Muscle layer of duodenum (tissue), 2 donors: Measurements from ENCODE around the gene DBI.
A peak's percentile ranks its signal among the peaks of the same experiment; 100 is the strongest.

Experiments used
- H3K27ac ChIP-seq: one replicate; pipeline ENCODE4 v1.7.0; 2013; ENCODE audit warnings: mild to moderate bottlenecking, low read length
- H3K27me3 ChIP-seq: one replicate; pipeline ENCODE4 v1.7.0; 2013; ENCODE audit warnings: low read depth, mild to moderate bottlenecking, control low read depth, low read length
- H3K36me3 ChIP-seq, 2 donors: one replicate each; pipeline ENCODE4 v1.7.0; 2013; ENCODE audit warnings: low read length in 2 of 2, control low read depth in 1 of 2, mild to moderate bottlenecking in 1 of 2; ENCODE audit not compliant: insufficient read depth in 2 of 2, control insufficient read depth in 1 of 2
- H3K4me1 ChIP-seq, 2 donors: one replicate each; pipeline ENCODE4 v1.7.0; 2013; ENCODE audit warnings: low read length in 2 of 2, mild to moderate bottlenecking in 2 of 2, control low read depth in 1 of 2, moderate library complexity in 1 of 2; ENCODE audit not compliant: insufficient read depth in 2 of 2, control insufficient read depth in 1 of 2
- H3K4me3 ChIP-seq, 2 donors: one replicate each; pipeline ENCODE4 v1.7.0; 2013; ENCODE audit warnings: low read length in 2 of 2, low read depth in 1 of 2, mild to moderate bottlenecking in 1 of 2
- H3K9me3 ChIP-seq, 2 donors: one replicate each; pipeline ENCODE4 v1.7.0; 2013; ENCODE audit warnings: low read length in 2 of 2, control low read depth in 1 of 2, mild to moderate bottlenecking in 1 of 2; ENCODE audit not compliant: control insufficient read depth in 1 of 2
- donor health status: healthy.

Gene DBI

DNA sequence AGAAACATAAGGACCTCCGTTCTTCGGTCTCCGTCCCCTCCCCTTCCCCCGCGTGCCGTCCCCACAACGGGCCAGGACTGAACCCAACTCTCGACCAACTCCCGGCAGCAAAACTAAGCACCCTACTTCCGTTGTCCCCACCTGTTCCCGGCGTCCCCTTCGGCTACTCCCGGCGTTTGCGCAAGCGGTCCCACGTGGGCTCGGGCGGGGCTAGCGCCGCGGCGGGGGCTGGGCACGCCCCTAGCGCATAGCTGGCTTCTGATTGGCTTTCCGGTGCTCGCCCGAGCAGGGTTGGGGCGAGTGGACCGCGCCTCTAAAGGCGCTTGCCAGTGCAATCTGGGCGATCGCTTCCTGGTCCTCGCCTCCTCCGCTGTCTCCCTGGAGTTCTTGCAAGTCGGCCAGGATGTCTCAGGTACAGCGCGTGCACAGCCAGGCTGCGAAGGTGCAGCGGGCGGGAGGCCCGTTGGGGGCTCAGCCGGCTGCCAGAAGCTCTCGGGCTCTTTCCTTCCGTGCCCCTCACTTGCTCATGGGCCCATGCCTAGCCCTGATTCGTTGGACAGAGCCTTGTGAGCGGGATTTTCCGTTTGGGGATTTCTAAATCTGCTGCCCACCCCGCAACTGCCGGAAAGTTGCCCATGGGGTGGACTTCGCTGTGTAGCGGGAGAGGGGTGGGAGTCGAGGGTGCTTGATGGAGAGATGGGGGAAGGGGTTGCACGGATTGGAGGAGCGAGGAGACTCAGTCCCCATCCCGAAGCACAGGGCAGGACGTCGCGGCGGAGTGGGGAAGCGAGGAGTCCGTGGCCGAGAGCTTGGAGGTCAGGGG lies at the start of gene DBI, which contains the start of gene C2orf76:
DBI (plus strand) TSS at position 329 of the 823 bp plus-strand sequence; CDS start at position 404, 75 bp downstream.
C2orf76 (minus strand) TSS at position 186 of the 823 bp plus-strand sequence. CDS start 26,875 bp downstream, outside the sequence.
- Histone ChIP-seq H3K4me1 (peaks cover 16 to 19% of the 10 kb centered on the region in 2 donors), H3K4me3 (peak within 1 kb of the TSS; percentile 86 to 98), H3K27ac (peak within 1 kb of the TSS; percentile 98), H3K36me3 (peaks cover 27 to 31% of the 10 kb centered on the region in 2 donors), H3K27me3 (no peaks in the 10 kb centered on the region), H3K9me3 (no peaks in the 10 kb centered on the region)

DNA sequence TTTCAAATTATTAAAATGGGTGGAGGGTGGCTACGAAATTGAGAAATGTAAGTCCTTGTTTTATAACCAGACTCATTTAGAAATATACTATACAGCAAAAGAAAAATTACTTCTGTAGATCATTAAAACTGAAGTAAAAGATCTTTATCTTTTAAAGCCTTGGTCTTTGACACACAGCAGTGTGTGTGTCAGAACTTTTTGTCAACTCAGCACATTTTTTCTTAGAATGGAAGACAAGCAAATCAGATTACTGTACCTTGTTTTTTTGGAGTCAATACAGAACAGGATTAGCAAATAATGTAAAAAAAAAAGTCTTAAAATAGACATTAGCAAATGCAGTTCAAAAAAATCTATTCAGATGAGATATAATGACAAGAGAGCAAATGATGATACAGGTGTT lies 49.2 kb upstream of the DBI start:
- Histone ChIP-seq H3K27me3 (no peaks in the 10 kb centered on the region), H3K4me3 (no peak overlapping the region), H3K9me3 (no peaks in the 10 kb centered on the region), H3K4me1 (no peaks in the 10 kb centered on the region), H3K27ac (no peak overlapping the region), H3K36me3 (no peaks in the 10 kb centered on the region)

DNA sequence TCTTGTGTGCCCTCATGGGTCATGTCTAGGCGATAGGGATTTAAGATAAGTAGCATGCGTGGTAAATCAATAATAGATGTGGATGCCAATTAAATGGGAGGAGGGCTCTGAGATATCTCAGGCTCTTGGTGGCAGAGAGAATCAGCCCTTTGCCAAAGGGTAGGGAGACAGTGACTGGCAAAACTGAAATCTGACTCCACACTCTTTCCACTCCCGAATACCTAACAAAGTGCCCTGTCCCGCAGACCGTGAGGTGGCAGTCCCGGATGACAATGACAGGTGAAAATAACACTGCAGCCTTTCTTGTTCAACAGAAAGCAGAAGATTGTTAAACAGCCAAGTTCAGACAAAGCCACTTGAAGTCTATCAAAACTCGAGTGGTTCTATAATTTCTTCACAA lies 47.2 kb upstream of the DBI start:
- Histone ChIP-seq H3K9me3 (no peaks in the 10 kb centered on the region), H3K4me3 (no peak overlapping the region), H3K36me3 (no peaks in the 10 kb centered on the region), H3K27me3 (no peaks in the 10 kb centered on the region), H3K4me1 (no peaks in the 10 kb centered on the region), H3K27ac (no peak overlapping the region)

DNA sequence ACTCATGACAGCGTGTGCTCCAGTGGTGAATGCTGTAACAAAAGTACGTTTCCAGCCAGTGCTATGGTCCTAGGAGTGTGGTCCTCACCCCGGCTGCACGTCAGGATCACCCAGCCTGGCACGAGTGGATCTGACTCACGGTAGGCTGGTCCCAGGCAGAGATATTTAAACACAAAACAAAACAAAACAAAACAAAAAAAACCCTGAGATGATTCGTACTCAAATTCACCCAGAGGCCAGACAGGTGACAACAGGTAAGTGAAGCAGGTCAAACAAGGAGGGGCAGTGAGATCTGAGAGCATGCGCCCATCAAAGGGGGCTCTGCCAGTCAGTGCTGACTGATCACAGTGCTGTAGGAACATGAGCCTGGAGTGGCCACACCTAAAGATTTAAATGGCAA lies 43.3 kb upstream of the DBI start:
- Histone ChIP-seq H3K9me3 (no peaks in the 10 kb centered on the region), H3K4me1 (no peaks in the 10 kb centered on the region), H3K27me3 (no peaks in the 10 kb centered on the region), H3K27ac (no peak overlapping the region), H3K36me3 (no peaks in the 10 kb centered on the region), H3K4me3 (no peak overlapping the region)

DNA sequence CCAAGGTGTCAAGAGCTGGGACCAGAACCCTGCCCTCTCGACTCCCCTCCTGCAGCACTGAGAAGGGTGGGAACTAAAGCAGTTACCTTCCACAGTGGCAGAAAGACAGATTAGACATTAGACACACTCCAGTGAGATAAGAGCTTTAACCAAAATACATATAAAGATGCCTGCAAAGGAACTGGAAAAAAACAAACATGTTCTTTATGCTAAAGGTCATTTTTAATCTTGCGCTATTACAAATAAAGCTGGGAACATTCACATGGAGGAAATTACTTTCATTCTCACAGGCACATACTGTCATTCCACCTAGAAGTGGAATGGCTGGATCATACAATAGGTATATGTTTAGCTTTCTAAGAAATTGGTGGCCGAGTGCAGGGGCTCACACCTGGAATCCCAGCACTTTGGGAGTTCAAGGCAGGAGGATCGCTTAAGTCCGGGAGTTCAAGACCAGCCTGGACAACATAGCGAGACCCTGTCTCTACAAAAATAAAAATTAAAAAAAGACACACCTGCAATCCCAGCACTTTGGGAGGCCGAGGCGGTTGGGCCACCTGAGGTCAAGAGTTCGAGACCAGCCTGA lies 42.0 kb upstream of the DBI start:
- H3K27me3 ChIP-seq, result no peaks in the 10 kb centered on the region
- no peak overlapping the region for H3K4me3 ChIP-seq
- H3K4me1 ChIP-seq, result no peaks in the 10 kb centered on the region
- no peaks in the 10 kb centered on the region for H3K9me3 ChIP-seq
- H3K27ac ChIP-seq, result no peak overlapping the region
- H3K36me3 ChIP-seq, result no peaks in the 10 kb centered on the region

DNA sequence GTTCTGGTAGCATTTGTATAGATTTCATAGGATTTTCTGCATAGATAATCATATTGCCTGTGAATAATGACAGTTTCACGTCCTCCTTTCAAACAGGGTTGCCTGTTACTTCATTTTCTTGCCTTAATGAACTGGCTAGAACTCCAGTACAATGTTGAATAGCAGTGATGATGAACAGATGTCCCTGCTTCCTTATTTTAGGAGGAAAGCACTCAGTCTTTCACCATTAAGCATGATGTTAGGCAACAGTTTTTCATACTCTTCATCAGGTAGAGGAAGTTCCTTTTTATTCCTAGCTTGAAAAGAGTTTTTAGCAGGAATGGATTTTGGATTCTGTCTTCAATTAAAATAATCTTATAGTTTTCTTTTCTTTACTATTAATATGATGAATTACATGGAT lies 39.8 kb upstream of the DBI start:
- H3K27ac ChIP-seq, result no peak overlapping the region

DNA sequence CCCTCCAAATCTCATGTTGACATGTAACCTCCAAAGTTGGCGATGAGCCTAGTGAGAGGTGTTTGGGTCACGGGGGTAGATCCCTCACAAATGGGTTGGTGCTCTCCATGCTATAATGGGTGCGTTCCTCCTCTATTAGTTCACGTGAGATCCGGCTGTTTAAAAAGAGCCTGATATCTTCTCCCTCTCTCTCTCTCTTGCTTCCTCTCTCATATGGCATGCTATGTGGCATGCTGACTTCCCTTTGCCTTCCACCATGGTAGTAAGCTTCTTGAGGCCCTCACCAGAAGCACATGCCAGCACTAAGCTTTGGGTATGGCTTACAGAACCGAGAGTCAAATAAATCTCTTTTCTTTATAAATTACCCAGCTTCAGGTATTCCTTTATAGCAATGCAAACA lies 39.3 kb upstream of the DBI start:
- no peak overlapping the region for H3K27ac ChIP-seq
- no peak overlapping the region for H3K4me3 ChIP-seq
- no peaks in the 10 kb centered on the region for H3K36me3 ChIP-seq
- H3K27me3 ChIP-seq, result no peaks in the 10 kb centered on the region
- no peaks in the 10 kb centered on the region for H3K4me1 ChIP-seq
- H3K9me3 ChIP-seq, result no peaks in the 10 kb centered on the region

More for the DNA sequence above, 39.8 kb upstream of the DBI start:
- H3K27me3 ChIP-seq, result no peaks in the 10 kb centered on the region
- H3K36me3 ChIP-seq, result no peaks in the 10 kb centered on the region
- no peak overlapping the region for H3K4me3 ChIP-seq
- H3K4me1 ChIP-seq, result no peaks in the 10 kb centered on the region
- H3K9me3 ChIP-seq, result no peaks in the 10 kb centered on the region

DNA sequence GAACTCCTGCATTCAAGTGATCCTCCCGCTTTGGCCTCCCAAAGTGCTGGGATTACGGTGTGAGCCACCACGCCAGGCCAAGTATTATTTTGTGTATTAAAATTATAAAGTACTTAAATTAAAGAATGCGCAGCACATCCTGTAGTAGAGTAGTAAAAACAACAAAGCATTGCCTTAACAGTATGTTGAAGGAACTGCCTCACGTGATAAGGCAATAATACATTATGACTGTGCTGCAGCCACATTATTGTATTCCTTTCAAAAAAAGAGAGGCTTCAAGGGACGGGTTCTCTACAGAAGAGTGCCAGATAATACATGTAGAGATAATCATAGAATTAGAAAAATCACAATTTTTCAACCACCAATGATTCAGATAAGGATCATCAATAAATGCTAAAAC lies 33.8 kb upstream of the DBI start:
- Histone ChIP-seq H3K27ac (no peak overlapping the region), H3K4me3 (no peak overlapping the region), H3K36me3 (peaks cover 6 to 12% of the 10 kb centered on the region in 2 donors), H3K27me3 (no peaks in the 10 kb centered on the region), H3K4me1 (no peaks in the 10 kb centered on the region), H3K9me3 (no peaks in the 10 kb centered on the region)

DNA sequence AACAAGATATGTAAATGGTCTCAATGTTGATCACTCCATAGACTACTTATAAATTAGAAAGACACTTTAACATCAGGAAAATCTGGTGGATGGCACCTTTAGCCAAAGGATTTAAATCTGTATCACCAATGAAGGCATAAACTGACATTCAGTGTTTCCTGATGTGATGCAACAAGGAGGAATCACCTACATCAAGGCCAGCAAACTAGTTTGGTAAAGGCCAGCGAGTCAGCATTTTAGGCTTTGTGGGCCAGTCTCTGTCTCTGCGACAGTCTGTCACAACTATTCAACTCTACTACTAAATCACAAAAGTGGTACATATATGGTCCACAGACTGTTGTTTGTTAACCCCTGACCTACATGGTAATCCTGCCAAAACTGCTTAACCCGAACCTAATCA lies 33.4 kb upstream of the DBI start:
- peaks cover 6 to 16% of the 10 kb centered on the region in 2 donors for H3K36me3 ChIP-seq
- no peaks in the 10 kb centered on the region for H3K4me1 ChIP-seq
- no peaks in the 10 kb centered on the region for H3K27me3 ChIP-seq
- no peaks in the 10 kb centered on the region for H3K9me3 ChIP-seq
- H3K4me3 ChIP-seq, result no peak overlapping the region
- H3K27ac ChIP-seq, result no peak overlapping the region

DNA sequence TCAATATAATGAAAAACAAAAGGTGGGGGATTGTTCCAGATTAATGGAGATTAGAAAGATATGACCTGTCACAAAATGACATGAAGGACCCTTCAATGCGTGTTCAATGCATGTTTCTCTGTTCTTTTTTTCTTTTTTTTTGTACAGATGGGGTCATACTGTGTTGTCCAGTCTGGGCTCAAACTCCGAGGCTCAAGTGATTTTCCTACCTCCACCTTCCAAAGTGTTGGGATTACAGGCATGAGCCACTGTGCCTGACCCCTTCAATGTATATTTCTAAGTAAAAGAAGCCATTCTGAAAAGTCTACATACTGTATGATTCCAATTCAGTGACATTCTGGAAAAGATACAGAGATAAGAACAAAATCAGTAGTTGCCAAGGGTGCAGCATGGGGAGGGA lies 32.9 kb upstream of the DBI start:
- Histone ChIP-seq H3K4me1 (no peaks in the 10 kb centered on the region), H3K36me3 (peaks cover 6 to 20% of the 10 kb centered on the region in 2 donors), H3K4me3 (no peak overlapping the region)

DNA sequence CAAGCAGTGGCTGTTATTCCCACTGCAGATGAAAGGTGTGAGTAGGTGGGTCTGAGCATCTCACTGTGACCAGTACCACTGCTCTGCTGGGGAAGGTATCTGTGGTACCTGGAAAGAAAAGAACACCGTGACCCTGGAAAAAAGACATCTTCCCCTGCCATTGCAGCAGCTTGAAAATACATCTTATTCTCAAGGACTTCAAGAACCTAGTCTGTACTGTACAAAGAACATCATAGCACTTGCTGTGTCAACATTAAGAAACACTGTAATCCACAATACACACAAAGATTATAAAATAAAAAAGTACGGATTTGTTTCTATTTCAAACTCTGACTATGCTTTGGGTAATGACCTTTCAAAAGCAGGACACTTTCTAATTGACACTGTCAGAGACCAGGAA lies 29.0 kb upstream of the DBI start:
- H3K27me3 ChIP-seq, result no peaks in the 10 kb centered on the region
- peaks cover 6 to 22% of the 10 kb centered on the region in 2 donors for H3K36me3 ChIP-seq
- no peak overlapping the region for H3K4me3 ChIP-seq
- H3K4me1 ChIP-seq, result no peaks in the 10 kb centered on the region
- H3K9me3 ChIP-seq, result no peaks in the 10 kb centered on the region
- H3K27ac ChIP-seq, result no peak overlapping the region

More for the DNA sequence above, 32.9 kb upstream of the DBI start:
- Histone ChIP-seq H3K9me3 (no peaks in the 10 kb centered on the region), H3K27ac (no peak overlapping the region), H3K27me3 (no peaks in the 10 kb centered on the region)
